Endodermal cell (in vitro differentiated cells): ENCODE data around the gene KCNE3. TPM values are rescaled to one million over a fixed set of nuclear protein-coding genes. Genes with fewer than 3 reads are reported as not detected.

Experiments
- DNase-seq: peaks from one replicate; pipeline ENCODE4 v3.0.0-alpha.2; 2017
- H3K27ac ChIP-seq: 2 replicates; pipeline ENCODE4 v1.5.1; 2013; ENCODE audit warnings: mild to moderate bottlenecking, low read depth, low read length, moderate library complexity
- H3K27me3 ChIP-seq: 2 replicates; pipeline ENCODE4 v1.6.1; 2013; ENCODE audit warnings: mild to moderate bottlenecking, low read length, moderate library complexity; ENCODE audit not compliant: insufficient read depth, control insufficient read depth, poor library complexity, severe bottlenecking
- H3K36me3 ChIP-seq: 2 replicates; pipeline ENCODE4 v1.7.0; 2013; ENCODE audit warnings: mild to moderate bottlenecking, low read length, moderate library complexity; ENCODE audit not compliant: control insufficient read depth, insufficient read depth
- H3K4me1 ChIP-seq: one replicate; pipeline ENCODE4 v1.7.0; 2013; ENCODE audit warnings: low read length; ENCODE audit not compliant: control insufficient read depth, insufficient read depth
- H3K4me3 ChIP-seq: 2 replicates; pipeline ENCODE4 v1.5.1; 2013; ENCODE audit warnings: mild to moderate bottlenecking, low read length, moderate library complexity
- H3K9ac ChIP-seq: 2 replicates; pipeline ENCODE4 v1.6.1; 2013; ENCODE audit warnings: mild to moderate bottlenecking, low read length, moderate library complexity; ENCODE audit not compliant: poor library complexity, severe bottlenecking; ENCODE audit errors: extremely low read depth
- H3K9me3 ChIP-seq: 2 replicates; pipeline ENCODE4 v1.6.1; 2013; ENCODE audit warnings: mild to moderate bottlenecking, low read length, moderate library complexity; ENCODE audit not compliant: control insufficient read depth
- H3K27ac Mint-ChIP-seq: 2 replicates; pipeline ENCODE4 v1.8.0; 2020; ENCODE audit warnings: mixed read lengths
- H3K27me3 Mint-ChIP-seq: 2 replicates; pipeline ENCODE4 v1.8.0; 2021; ENCODE audit warnings: mild to moderate bottlenecking, mixed read lengths; ENCODE audit not compliant: insufficient read depth
- H3K36me3 Mint-ChIP-seq: 2 replicates; pipeline ENCODE4 v1.8.0; 2020; ENCODE audit warnings: low read depth, mixed read lengths
- H3K4me1 Mint-ChIP-seq: 2 replicates; pipeline ENCODE4 v1.8.0; 2020; ENCODE audit warnings: mixed read lengths
- H3K4me3 Mint-ChIP-seq: 2 replicates; pipeline ENCODE4 v1.8.0; 2020; ENCODE audit warnings: mild to moderate bottlenecking, moderate library complexity, mixed read lengths
- H3K9me3 Mint-ChIP-seq: 2 replicates; pipeline ENCODE4 v1.8.0; 2020; ENCODE audit warnings: mild to moderate bottlenecking, mixed read lengths
- WGBS, 2 experiments: methylation state at CpG; one replicate each; pipeline versions ENCODE4 v1.1.5 to v1.1.7; 2013; ENCODE audit warnings: missing lambda C conversion rate in 2 of 2, mixed read lengths in 1 of 2; ENCODE audit not compliant: insufficient coverage in 1 of 2, insufficient read length in 1 of 2; 5-methylcytosine and 5-hydroxymethylcytosine counted together
- total RNA-seq, 2 donors: library from RNA; stranded (reverse); fragmentation: NEBNext Ultra II Directional in 1 of 2; extraction: Animal tissue kit (Norgen Biotek cat#: 25700) in 1 of 2; gene quantifications; 2 replicates in 1 of 2; 3 replicates in 1 of 2; pipeline ENCODE4 v1.2.1, GENCODE V29; 2021
- TF ChIP-seq, protein P1 (sequence below): fragments of 200-600 bp; sonication (generic); conservative IDR thresholded peaks from 2 replicates; pipeline ENCODE4 v1.5.0; 2021; ENCODE audit warnings: antibody characterized with exemption, mild to moderate bottlenecking

Gene KCNE3
- total RNA-seq, 2 donors from 2014 or later = 3.6 to 9.0 TPM

DNA sequence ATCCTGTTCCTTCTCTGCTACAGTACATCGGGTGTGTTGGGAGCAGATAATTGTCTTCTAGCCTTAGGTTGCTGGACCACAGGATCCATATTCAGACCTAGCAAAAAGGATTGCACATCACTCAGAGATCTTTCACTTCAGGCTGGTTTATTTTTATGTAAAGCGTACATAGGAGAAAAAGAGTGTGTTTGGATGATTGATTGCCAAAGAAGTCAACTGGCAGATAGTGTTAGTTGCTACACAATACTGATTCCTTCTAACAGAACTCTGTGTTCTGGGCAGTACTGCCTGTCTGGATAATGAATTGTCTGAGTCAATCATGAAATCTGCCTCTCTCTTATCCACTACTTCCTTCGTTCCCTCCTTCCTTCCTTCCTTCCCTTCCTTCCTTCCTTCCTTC, 38.1 kb downstream of the KCNE3 start:
- Histone ChIP-seq H3K36me3 (no peaks in the 10 kb centered on the region), H3K9ac (no peak overlapping the region), H3K4me3 (no peak overlapping the region), H3K9me3 (no peaks in the 10 kb centered on the region), H3K27me3 (no peaks in the 10 kb centered on the region), H3K4me1 (no peaks in the 10 kb centered on the region), H3K27ac (no peak overlapping the region)
- no peaks in the 10 kb centered on the region for H3K36me3 Mint-ChIP-seq
- no peak overlapping the region for H3K27ac Mint-ChIP-seq
- H3K9me3 Mint-ChIP-seq = peaks cover 13% of the 10 kb centered on the region
- H3K4me3 Mint-ChIP-seq = no peak overlapping the region
- no peaks in the 10 kb centered on the region for H3K27me3 Mint-ChIP-seq
- DNase-seq = no peak
- TF ChIP-seq, protein P1, sequence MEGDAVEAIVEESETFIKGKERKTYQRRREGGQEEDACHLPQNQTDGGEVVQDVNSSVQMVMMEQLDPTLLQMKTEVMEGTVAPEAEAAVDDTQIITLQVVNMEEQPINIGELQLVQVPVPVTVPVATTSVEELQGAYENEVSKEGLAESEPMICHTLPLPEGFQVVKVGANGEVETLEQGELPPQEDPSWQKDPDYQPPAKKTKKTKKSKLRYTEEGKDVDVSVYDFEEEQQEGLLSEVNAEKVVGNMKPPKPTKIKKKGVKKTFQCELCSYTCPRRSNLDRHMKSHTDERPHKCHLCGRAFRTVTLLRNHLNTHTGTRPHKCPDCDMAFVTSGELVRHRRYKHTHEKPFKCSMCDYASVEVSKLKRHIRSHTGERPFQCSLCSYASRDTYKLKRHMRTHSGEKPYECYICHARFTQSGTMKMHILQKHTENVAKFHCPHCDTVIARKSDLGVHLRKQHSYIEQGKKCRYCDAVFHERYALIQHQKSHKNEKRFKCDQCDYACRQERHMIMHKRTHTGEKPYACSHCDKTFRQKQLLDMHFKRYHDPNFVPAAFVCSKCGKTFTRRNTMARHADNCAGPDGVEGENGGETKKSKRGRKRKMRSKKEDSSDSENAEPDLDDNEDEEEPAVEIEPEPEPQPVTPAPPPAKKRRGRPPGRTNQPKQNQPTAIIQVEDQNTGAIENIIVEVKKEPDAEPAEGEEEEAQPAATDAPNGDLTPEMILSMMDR = no peak
- 88 to 92% methylated on average over 2 to 3 of the region's 3 CpGs for WGBS, 2 experiments
- no peaks in the 10 kb centered on the region for H3K4me1 Mint-ChIP-seq

DNA sequence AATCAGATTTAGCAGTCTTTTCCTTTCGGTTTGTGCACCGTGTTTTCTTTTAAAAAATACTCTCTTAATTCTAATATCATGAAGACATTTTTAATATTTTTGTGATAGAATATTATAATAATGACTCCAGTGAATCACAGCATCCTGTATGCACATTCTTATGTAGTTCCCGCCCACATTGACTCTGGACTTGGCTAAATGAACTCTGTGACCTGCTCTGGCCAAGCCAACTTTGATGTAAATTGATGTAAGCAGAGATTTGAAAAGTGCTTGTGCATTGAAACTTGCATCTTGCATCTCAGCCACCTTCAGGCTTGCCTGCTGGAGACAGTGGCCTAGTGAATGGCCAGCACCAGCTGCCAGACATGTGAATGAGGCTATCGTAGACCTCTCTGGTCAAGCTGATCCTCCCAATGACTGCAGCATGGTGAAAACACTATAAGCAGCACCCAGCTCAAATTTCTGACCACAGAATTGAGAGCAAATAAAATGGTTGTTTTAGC, 39.9 kb downstream of the KCNE3 start:
- TF ChIP-seq, protein P1 = no peak
- DNase-seq = no peak
- Histone ChIP-seq H3K36me3 (no peaks in the 10 kb centered on the region), H3K9ac (no peak overlapping the region), H3K27me3 (no peaks in the 10 kb centered on the region), H3K27ac (no peak overlapping the region), H3K9me3 (no peaks in the 10 kb centered on the region), H3K4me3 (no peak overlapping the region), H3K4me1 (no peaks in the 10 kb centered on the region)
- H3K4me1 Mint-ChIP-seq = no peaks in the 10 kb centered on the region
- H3K9me3 Mint-ChIP-seq = peaks cover 15% of the 10 kb centered on the region
- no peaks in the 10 kb centered on the region for H3K27me3 Mint-ChIP-seq
- H3K36me3 Mint-ChIP-seq = no peaks in the 10 kb centered on the region
- H3K4me3 Mint-ChIP-seq = no peak overlapping the region
- H3K27ac Mint-ChIP-seq = no peak overlapping the region
- 92% methylated on average over 2 of the region's 4 CpGs; no CpG with 5 or more reads in 1 of the 2 experiments for WGBS, 2 experiments

- peaks cover 2% of the 10 kb centered on the region for H3K4me1 Mint-ChIP-seq
- no peaks in the 10 kb centered on the region for H3K27me3 Mint-ChIP-seq
- Histone ChIP-seq H3K9ac (no peak overlapping the region), H3K4me3 (no peak overlapping the region), H3K9me3 (no peaks in the 10 kb centered on the region), H3K27me3 (no peaks in the 10 kb centered on the region), H3K27ac (no peak overlapping the region), H3K36me3 (no peaks in the 10 kb centered on the region), H3K4me1 (no peaks in the 10 kb centered on the region)
- DNase-seq = no peak
- TF ChIP-seq, protein P1 = no peak
- no peaks in the 10 kb centered on the region for H3K36me3 Mint-ChIP-seq
- peaks cover 15% of the 10 kb centered on the region for H3K9me3 Mint-ChIP-seq
- H3K4me3 Mint-ChIP-seq = no peak overlapping the region
- H3K27ac Mint-ChIP-seq = no peak overlapping the region
These were observed 42.2 kb downstream of the KCNE3 start for GRCh38 chr11:74425100-74425499.
